IPS-15b (cell line): Measurements from ENCODE around the gene GNG13.

ENCODE experiments used
- H3K27me3 ChIP-seq: one replicate; pipeline ENCODE4 v1.6.1; 2013; ENCODE audit warnings: low read length; ENCODE audit not compliant: control insufficient read depth, insufficient read depth
- H3K36me3 ChIP-seq: one replicate; pipeline ENCODE4 v1.6.1; 2013; ENCODE audit warnings: low read length; ENCODE audit not compliant: control insufficient read depth, insufficient read depth
- H3K4me1 ChIP-seq: one replicate; pipeline ENCODE4 v1.6.1; 2013; ENCODE audit warnings: mild to moderate bottlenecking, low read length; ENCODE audit not compliant: control insufficient read depth, insufficient read depth
- H3K4me3 ChIP-seq: one replicate; pipeline ENCODE4 v1.5.1; 2013; ENCODE audit warnings: low read depth, low read length
- H3K9ac ChIP-seq: one replicate; pipeline ENCODE4 v1.6.1; 2013; ENCODE audit warnings: low read depth, mild to moderate bottlenecking, low read length
- H3K9me3 ChIP-seq: one replicate; pipeline ENCODE4 v1.6.1; 2013; ENCODE audit warnings: mild to moderate bottlenecking, low read length; ENCODE audit not compliant: control insufficient read depth, insufficient read depth

The GNG13 gene

GRCh38 chr16:768428-768827 lies 32.1 kb downstream of the GNG13 start:
- Histone ChIP-seq H3K27me3 (no peaks in the 10 kb centered on the region), H3K9ac (no peak overlapping the region), H3K9me3 (no peaks in the 10 kb centered on the region)

DNA sequence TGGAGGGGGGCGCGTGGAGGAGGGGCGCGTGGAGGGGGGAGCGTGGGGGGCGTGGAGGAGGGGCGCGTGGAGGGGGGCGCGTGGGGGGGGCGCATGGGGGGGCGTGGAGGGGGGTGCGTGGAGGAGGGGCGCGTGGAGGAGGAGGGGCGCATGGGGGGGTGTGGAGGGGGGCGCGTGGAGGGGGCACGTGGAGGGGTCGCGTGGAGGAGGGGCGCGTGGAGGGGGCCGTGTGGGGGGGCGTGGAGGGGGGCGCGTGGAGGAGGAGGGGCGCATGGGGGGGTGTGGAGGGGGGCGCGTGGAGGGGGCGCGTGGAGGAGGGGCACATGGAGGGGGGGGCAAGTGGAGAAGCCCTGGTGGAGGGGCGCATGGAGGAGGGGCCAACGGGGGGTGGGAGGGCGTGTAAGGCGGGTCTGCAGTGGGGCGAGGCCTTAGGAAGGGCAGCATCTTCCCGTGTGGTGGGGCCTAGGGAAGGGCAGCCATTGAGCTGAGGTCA lies 32.7 kb downstream of the GNG13 start:
- Histone ChIP-seq H3K9me3 (no peaks in the 10 kb centered on the region), H3K27me3 (no peaks in the 10 kb centered on the region), H3K4me3 (no peak overlapping the region)

More at GRCh38 chr16:768428-768827, 32.1 kb downstream of the GNG13 start:
- Histone ChIP-seq H3K4me1 (no peaks in the 10 kb centered on the region), H3K4me3 (no peak overlapping the region), H3K36me3 (no peaks in the 10 kb centered on the region)

DNA sequence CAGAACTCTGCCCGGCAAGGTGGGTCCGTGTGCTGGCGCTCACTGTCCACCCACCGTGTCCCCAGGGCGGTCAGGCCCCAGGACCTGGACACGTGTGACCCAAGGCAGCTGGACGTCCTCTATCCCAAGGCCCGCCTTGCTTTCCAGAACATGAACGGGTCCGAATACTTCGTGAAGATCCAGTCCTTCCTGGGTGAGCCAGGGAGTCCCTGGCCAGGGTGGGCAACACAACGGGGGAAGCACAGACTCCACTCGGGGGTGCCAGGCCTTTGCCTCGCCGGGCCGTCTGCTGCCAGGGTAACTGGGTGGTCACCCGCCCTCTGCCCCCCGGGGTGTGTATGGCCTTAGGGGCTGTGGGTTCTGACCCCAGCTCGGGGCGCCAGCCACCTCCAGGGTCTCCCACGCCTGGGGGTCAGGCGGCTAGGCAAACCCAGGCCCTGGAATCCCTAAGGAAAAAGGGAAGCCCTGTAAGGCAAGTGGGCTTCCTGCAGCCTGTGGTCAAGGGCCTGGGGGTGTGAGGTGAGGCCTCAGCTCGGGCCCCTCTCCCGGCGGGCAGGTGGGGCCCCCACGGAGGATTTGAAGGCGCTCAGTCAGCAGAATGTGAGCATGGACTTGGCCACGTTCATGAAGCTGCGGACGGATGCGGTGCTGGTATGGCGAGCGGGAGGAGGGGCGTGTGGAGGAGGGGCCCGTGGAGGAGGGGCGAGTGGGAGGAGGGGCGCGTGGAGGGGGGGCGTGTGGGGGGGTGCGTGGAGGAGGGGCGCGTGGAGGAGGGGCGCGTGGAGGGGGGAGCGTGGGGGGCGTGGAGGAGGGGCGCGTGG lies 33.5 kb downstream of the GNG13 start:
- H3K4me3 ChIP-seq = no peak overlapping the region
- no peaks in the 10 kb centered on the region for H3K9me3 ChIP-seq
- H3K27me3 ChIP-seq = no peaks in the 10 kb centered on the region
- no peaks in the 10 kb centered on the region for H3K4me1 ChIP-seq
- H3K9ac ChIP-seq = no peak overlapping the region
- H3K36me3 ChIP-seq = no peaks in the 10 kb centered on the region

More for the DNA sequence above, 32.7 kb downstream of the GNG13 start:
- no peaks in the 10 kb centered on the region for H3K36me3 ChIP-seq
- H3K9ac ChIP-seq = no peak overlapping the region
- H3K4me1 ChIP-seq = no peaks in the 10 kb centered on the region

DNA sequence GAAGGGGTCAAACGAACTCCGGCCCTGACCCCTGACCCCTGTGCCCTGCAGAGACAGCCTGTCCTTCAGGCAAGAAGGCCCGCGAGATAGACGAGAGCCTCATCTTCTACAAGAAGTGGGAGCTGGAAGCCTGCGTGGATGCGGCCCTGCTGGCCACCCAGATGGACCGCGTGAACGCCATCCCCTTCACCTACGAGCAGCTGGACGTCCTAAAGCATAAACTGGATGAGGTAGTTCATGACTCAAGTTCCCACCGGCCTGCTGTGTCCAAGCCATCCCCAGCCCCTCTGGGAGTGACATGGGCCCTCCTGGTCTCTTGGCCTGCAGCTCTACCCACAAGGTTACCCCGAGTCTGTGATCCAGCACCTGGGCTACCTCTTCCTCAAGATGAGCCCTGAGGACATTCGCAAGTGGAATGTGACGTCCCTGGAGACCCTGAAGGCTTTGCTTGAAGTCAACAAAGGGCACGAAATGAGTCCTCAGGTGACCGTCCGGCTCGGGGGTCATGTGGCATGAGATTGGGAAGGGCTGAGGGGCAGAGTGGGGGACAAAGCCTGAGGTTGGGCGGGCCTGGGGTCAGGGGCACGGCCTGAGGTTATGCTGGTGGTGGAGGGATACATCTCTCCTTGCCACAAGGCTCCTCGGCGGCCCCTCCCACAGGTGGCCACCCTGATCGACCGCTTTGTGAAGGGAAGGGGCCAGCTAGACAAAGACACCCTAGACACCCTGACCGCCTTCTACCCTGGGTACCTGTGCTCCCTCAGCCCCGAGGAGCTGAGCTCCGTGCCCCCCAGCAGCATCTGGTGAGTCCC lies 34.3 kb downstream of the GNG13 start:
- no peaks in the 10 kb centered on the region for H3K36me3 ChIP-seq
- no peak overlapping the region for H3K9ac ChIP-seq
- no peak overlapping the region for H3K4me3 ChIP-seq
- H3K4me1 ChIP-seq = no peaks in the 10 kb centered on the region
- H3K27me3 ChIP-seq = no peaks in the 10 kb centered on the region
- H3K9me3 ChIP-seq = no peaks in the 10 kb centered on the region

GRCh38 chr16:765488-765865 lies 35.1 kb downstream of the GNG13 start:
- H3K9me3 ChIP-seq = no peaks in the 10 kb centered on the region
- H3K4me3 ChIP-seq = no peak overlapping the region
- H3K36me3 ChIP-seq = no peaks in the 10 kb centered on the region
- no peaks in the 10 kb centered on the region for H3K4me1 ChIP-seq
- no peak overlapping the region for H3K9ac ChIP-seq
- no peaks in the 10 kb centered on the region for H3K27me3 ChIP-seq

- H3K36me3 ChIP-seq = no peaks in the 10 kb centered on the region
- H3K4me1 ChIP-seq = no peaks in the 10 kb centered on the region
- no peak overlapping the region for H3K9ac ChIP-seq
- H3K9me3 ChIP-seq = no peaks in the 10 kb centered on the region
- H3K27me3 ChIP-seq = no peaks in the 10 kb centered on the region
- H3K4me3 ChIP-seq = no peak overlapping the region
Measured at GRCh38 chr16:764848-765487, 35.6 kb downstream of the GNG13 start.

GRCh38 chr16:764184-764750 lies 36.3 kb downstream of the GNG13 start:
- Histone ChIP-seq H3K9me3 (no peaks in the 10 kb centered on the region), H3K27me3 (no peaks in the 10 kb centered on the region), H3K9ac (no peak overlapping the region), H3K4me3 (no peak overlapping the region), H3K4me1 (no peaks in the 10 kb centered on the region), H3K36me3 (no peaks in the 10 kb centered on the region)

GRCh38 chr16:763369-764183 lies 37.0 kb downstream of the GNG13 start:
- Histone ChIP-seq H3K4me1 (no peaks in the 10 kb centered on the region), H3K9me3 (no peaks in the 10 kb centered on the region), H3K27me3 (no peaks in the 10 kb centered on the region), H3K9ac (no peak overlapping the region), H3K4me3 (no peak overlapping the region), H3K36me3 (no peaks in the 10 kb centered on the region)

DNA sequence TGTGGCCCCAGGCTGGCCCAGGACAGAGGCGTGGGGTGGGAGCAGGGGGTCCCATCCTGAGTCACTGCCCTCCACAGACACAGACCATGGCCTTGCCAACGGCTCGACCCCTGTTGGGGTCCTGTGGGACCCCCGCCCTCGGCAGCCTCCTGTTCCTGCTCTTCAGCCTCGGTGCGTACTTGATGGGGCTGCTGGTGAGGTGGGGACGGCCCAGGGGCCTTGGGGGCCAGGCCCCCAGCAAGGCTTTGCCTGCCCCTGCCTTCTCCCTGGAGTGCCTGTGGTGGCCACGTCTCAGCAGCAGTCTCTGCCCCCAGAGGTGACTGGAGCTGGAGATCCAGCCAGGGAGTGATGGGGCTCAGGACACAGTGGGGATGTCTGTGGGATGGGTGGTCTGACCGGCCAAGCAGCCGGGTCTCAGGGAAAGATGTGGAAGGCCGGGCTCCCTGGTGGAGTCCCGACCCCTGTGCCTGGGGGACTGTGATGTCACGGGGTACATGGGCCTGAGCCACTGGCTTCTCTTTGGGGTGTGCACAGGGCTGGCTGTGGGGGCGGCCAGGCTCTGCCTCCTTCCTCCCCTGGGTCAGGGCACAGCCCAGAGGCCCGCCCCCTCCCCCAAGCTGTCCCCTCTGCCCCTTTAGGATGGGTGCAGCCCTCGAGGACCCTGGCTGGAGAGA lies 37.8 kb downstream of the GNG13 start:
- Histone ChIP-seq H3K36me3 (no peaks in the 10 kb centered on the region), H3K9ac (no peak overlapping the region), H3K4me3 (no peak overlapping the region), H3K4me1 (no peaks in the 10 kb centered on the region), H3K27me3 (no peaks in the 10 kb centered on the region), H3K9me3 (no peaks in the 10 kb centered on the region)

- no peak overlapping the region for H3K4me3 ChIP-seq
- no peaks in the 10 kb centered on the region for H3K36me3 ChIP-seq
- H3K9me3 ChIP-seq = no peaks in the 10 kb centered on the region
- no peak overlapping the region for H3K9ac ChIP-seq
- H3K27me3 ChIP-seq = no peaks in the 10 kb centered on the region
- H3K4me1 ChIP-seq = no peaks in the 10 kb centered on the region
Measured at GRCh38 chr16:761625-762513, 38.7 kb downstream of the GNG13 start.
